HEK293 (cell line): Measurements from ENCODE around the gene RNF144B.

Source experiments
- GLIS2 ChIP-seq: fragments of 450-650 bp; formaldehyde crosslinking; IDR thresholded peaks from 2 replicates; pipeline ENCODE4 v1.5.1; 2016; ENCODE audit warnings: missing biosample characterization, missing genetic modification characterization
- SP2 ChIP-seq: fragments of 450-650 bp; formaldehyde crosslinking; IDR thresholded peaks from 2 replicates; pipeline ENCODE4 v1.5.1; 2016; ENCODE audit warnings: missing biosample characterization, missing genetic modification characterization
- YY1 ChIP-seq: fragments of 450-650 bp; formaldehyde crosslinking; IDR thresholded peaks from 2 replicates; pipeline ENCODE4 v1.5.1; 2018; ENCODE audit warnings: missing biosample characterization, missing genetic modification characterization
- ZNF37A ChIP-seq: fragments of 450-650 bp; IDR thresholded peaks from 2 replicates; pipeline ENCODE4 v1.5.1; 2018; ENCODE audit warnings: missing biosample characterization, missing genetic modification characterization
- ZNF629 ChIP-seq: fragments of 450-650 bp; formaldehyde crosslinking; IDR thresholded peaks from 2 replicates; pipeline ENCODE4 v1.5.1; 2017; ENCODE audit warnings: missing biosample characterization, missing genetic modification characterization
- ZNF670 ChIP-seq: fragments of 450-650 bp; formaldehyde crosslinking; IDR thresholded peaks from 2 replicates; pipeline ENCODE4 v1.5.1; 2016; ENCODE audit warnings: missing biosample characterization, missing genetic modification characterization, low read depth
- TF ChIP-seq, protein P1 (sequence below): fragments of 450-650 bp; formaldehyde crosslinking; IDR thresholded peaks from 2 replicates; pipeline ENCODE4 v1.5.1; 2016; ENCODE audit warnings: missing biosample characterization, missing genetic modification characterization
- TF ChIP-seq, protein P2 (sequence below): fragments of 450-650 bp; formaldehyde crosslinking; IDR thresholded peaks from 2 replicates; pipeline ENCODE4 v1.5.1; 2016; ENCODE audit warnings: missing biosample characterization, missing genetic modification characterization
- TF ChIP-seq, protein P3 (sequence below): fragments of 450-650 bp; formaldehyde crosslinking; IDR thresholded peaks from 2 replicates; pipeline ENCODE4 v1.5.1; 2016; ENCODE audit warnings: missing biosample characterization, missing genetic modification characterization, borderline replicate concordance
- TF ChIP-seq, protein P4 (sequence below): fragments of 450-650 bp; formaldehyde crosslinking; conservative IDR thresholded peaks from 2 replicates; pipeline ENCODE4 v1.5.1; 2016; ENCODE audit warnings: low read depth, missing biosample characterization, missing genetic modification characterization
- TF ChIP-seq, protein P5 (sequence below): fragments of 450-650 bp; formaldehyde crosslinking; optimal IDR thresholded peaks from 2 replicates; pipeline ENCODE3; 2016; ENCODE audit warnings: missing biosample characterization, mild to moderate bottlenecking, missing genetic modification characterization

DNA sequence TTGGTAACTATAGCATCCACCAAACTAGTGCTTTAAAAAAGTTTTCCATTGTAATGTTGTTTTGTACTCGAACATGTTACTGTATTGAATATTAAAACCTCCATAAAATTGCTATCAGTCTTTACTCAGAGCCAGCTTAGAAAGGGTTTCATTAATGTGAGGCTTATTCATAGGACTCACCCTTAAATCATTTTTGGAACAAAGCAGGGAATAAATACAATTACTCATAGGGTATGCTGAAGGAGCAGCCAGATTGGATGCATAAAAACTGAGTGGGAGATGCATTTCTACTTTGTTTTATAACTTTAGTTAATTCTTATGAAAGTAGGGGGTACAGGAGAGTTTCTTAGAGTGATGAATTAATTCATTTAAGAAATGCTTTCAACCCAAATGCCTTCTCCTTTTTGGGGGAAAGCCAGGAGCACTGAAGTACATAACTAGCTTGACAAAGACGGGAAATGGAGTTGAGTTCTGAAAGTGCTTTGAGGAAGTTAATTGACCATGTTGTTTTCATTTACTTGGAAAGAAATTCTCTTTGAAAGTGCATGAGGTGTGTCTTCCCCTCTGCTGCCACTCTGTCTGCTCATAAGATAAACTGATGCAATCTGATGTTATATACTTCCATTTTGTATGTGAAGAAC lies 90.3 kb downstream of the RNF144B start:
- no peak for TF ChIP-seq ZNF37A (tag by site-specific recombination)
- TF ChIP-seq, protein P1, sequence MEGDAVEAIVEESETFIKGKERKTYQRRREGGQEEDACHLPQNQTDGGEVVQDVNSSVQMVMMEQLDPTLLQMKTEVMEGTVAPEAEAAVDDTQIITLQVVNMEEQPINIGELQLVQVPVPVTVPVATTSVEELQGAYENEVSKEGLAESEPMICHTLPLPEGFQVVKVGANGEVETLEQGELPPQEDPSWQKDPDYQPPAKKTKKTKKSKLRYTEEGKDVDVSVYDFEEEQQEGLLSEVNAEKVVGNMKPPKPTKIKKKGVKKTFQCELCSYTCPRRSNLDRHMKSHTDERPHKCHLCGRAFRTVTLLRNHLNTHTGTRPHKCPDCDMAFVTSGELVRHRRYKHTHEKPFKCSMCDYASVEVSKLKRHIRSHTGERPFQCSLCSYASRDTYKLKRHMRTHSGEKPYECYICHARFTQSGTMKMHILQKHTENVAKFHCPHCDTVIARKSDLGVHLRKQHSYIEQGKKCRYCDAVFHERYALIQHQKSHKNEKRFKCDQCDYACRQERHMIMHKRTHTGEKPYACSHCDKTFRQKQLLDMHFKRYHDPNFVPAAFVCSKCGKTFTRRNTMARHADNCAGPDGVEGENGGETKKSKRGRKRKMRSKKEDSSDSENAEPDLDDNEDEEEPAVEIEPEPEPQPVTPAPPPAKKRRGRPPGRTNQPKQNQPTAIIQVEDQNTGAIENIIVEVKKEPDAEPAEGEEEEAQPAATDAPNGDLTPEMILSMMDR (tag by site-specific recombination), result no peak
- TF ChIP-seq ZNF629 (tag by site-specific recombination), result no peak
- TF ChIP-seq ZNF670 (tag by site-specific recombination), result no peak
- TF ChIP-seq, protein P2, sequence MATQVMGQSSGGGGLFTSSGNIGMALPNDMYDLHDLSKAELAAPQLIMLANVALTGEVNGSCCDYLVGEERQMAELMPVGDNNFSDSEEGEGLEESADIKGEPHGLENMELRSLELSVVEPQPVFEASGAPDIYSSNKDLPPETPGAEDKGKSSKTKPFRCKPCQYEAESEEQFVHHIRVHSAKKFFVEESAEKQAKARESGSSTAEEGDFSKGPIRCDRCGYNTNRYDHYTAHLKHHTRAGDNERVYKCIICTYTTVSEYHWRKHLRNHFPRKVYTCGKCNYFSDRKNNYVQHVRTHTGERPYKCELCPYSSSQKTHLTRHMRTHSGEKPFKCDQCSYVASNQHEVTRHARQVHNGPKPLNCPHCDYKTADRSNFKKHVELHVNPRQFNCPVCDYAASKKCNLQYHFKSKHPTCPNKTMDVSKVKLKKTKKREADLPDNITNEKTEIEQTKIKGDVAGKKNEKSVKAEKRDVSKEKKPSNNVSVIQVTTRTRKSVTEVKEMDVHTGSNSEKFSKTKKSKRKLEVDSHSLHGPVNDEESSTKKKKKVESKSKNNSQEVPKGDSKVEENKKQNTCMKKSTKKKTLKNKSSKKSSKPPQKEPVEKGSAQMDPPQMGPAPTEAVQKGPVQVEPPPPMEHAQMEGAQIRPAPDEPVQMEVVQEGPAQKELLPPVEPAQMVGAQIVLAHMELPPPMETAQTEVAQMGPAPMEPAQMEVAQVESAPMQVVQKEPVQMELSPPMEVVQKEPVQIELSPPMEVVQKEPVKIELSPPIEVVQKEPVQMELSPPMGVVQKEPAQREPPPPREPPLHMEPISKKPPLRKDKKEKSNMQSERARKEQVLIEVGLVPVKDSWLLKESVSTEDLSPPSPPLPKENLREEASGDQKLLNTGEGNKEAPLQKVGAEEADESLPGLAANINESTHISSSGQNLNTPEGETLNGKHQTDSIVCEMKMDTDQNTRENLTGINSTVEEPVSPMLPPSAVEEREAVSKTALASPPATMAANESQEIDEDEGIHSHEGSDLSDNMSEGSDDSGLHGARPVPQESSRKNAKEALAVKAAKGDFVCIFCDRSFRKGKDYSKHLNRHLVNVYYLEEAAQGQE, result no peak
- TF ChIP-seq, protein P3, sequence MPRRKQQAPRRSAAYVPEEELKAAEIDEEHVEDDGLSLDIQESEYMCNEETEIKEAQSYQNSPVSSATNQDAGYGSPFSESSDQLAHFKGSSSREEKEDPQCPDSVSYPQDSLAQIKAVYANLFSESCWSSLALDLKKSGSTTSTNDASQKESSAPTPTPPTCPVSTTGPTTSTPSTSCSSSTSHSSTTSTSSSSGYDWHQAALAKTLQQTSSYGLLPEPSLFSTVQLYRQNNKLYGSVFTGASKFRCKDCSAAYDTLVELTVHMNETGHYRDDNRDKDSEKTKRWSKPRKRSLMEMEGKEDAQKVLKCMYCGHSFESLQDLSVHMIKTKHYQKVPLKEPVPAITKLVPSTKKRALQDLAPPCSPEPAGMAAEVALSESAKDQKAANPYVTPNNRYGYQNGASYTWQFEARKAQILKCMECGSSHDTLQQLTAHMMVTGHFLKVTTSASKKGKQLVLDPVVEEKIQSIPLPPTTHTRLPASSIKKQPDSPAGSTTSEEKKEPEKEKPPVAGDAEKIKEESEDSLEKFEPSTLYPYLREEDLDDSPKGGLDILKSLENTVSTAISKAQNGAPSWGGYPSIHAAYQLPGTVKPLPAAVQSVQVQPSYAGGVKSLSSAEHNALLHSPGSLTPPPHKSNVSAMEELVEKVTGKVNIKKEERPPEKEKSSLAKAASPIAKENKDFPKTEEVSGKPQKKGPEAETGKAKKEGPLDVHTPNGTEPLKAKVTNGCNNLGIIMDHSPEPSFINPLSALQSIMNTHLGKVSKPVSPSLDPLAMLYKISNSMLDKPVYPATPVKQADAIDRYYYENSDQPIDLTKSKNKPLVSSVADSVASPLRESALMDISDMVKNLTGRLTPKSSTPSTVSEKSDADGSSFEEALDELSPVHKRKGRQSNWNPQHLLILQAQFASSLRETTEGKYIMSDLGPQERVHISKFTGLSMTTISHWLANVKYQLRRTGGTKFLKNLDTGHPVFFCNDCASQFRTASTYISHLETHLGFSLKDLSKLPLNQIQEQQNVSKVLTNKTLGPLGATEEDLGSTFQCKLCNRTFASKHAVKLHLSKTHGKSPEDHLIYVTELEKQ (tag by site-specific recombination), result no peak
- no peak for TF ChIP-seq SP2 (tag by site-specific recombination)
- TF ChIP-seq, protein P4, sequence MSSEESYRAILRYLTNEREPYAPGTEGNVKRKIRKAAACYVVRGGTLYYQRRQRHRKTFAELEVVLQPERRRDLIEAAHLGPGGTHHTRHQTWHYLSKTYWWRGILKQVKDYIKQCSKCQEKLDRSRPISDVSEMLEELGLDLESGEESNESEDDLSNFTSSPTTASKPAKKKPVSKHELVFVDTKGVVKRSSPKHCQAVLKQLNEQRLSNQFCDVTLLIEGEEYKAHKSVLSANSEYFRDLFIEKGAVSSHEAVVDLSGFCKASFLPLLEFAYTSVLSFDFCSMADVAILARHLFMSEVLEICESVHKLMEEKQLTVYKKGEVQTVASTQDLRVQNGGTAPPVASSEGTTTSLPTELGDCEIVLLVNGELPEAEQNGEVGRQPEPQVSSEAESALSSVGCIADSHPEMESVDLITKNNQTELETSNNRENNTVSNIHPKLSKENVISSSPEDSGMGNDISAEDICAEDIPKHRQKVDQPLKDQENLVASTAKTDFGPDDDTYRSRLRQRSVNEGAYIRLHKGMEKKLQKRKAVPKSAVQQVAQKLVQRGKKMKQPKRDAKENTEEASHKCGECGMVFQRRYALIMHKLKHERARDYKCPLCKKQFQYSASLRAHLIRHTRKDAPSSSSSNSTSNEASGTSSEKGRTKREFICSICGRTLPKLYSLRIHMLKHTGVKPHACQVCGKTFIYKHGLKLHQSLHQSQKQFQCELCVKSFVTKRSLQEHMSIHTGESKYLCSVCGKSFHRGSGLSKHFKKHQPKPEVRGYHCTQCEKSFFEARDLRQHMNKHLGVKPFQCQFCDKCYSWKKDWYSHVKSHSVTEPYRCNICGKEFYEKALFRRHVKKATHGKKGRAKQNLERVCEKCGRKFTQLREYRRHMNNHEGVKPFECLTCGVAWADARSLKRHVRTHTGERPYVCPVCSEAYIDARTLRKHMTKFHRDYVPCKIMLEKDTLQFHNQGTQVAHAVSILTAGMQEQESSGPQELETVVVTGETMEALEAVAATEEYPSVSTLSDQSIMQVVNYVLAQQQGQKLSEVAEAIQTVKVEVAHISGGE (tag by site-specific recombination), result no peak
- no peak for TF ChIP-seq GLIS2 (tag by site-specific recombination)
- TF ChIP-seq, protein P5, sequence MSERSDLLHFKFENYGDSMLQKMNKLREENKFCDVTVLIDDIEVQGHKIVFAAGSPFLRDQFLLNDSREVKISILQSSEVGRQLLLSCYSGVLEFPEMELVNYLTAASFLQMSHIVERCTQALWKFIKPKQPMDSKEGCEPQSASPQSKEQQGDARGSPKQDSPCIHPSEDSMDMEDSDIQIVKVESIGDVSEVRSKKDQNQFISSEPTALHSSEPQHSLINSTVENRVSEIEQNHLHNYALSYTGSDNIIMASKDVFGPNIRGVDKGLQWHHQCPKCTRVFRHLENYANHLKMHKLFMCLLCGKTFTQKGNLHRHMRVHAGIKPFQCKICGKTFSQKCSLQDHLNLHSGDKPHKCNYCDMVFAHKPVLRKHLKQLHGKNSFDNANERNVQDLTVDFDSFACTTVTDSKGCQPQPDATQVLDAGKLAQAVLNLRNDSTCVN (tag by site-specific recombination), result no peak
- TF ChIP-seq YY1, result no peak
